Loucy (cell line): ENCODE results near the gene SOCS6.

Experiments used
- CTCF ChIP-seq: fragments of 200-600 bp; sonication (generic); conservative IDR thresholded peaks from 2 replicates; pipeline ENCODE4 v1.5.1; 2014; ENCODE audit warnings: mild to moderate bottlenecking, antibody characterized with exemption, low read length
- EZH2phosphoT487 ChIP-seq: fragments of 200-600 bp; IDR thresholded peaks from 2 replicates; pipeline ENCODE4 v1.6.1; 2018; ENCODE audit warnings: antibody characterized with exemption, mild to moderate bottlenecking, moderate library complexity, borderline replicate concordance

- no peak for TF ChIP-seq EZH2phosphoT487
- TF ChIP-seq CTCF = no peak
Measured at GRCh38 chr18:70314151-70314782, 25.4 kb downstream of the SOCS6 start.
